HEK293T (cell line): ENCODE data around the gene WDPCP.

Experiments used
- CTCF ChIA-PET: fragments of 350-600 bp; formaldehyde crosslinking; extraction: SDS; loops from one replicate; lab custom pipeline; 2021; ENCODE audit warnings: antibody characterized with exemption, inconsistent platforms; lab: Yijun Ruan, JAX
- POLR2A ChIA-PET: fragments of 350-600 bp; formaldehyde crosslinking; extraction: SDS; loops from one replicate; lab custom pipeline; 2020; ENCODE audit warnings: antibody characterized with exemption, inconsistent platforms; lab: Yijun Ruan, JAX
- DNase-seq: peaks from one replicate; pipeline ENCODE4 v3.0.0; 2012; ENCODE audit warnings: mixed read lengths; ENCODE audit errors: extremely low spot score
- ARNT ChIP-seq: fragments of 450-650 bp; IDR thresholded peaks from 2 replicates; pipeline ENCODE4 v1.6.1; 2017; ENCODE audit warnings: mild to moderate bottlenecking
- BHLHE40 ChIP-seq: fragments of 450-650 bp; IDR thresholded peaks from 2 replicates; pipeline ENCODE4 v1.6.1; 2016; ENCODE audit warnings: mild to moderate bottlenecking, moderate library complexity, borderline replicate concordance
- CTBP1 ChIP-seq: fragments of 450-650 bp; IDR thresholded peaks from 2 replicates; pipeline ENCODE4 v1.6.1; 2016; ENCODE audit warnings: borderline replicate concordance
- ELF4 ChIP-seq: fragments of 450-650 bp; IDR thresholded peaks from 2 replicates; pipeline ENCODE4 v1.6.1; 2017; ENCODE audit warnings: antibody characterized with exemption
- FOXA1 ChIP-seq: fragments of 450-650 bp; IDR thresholded peaks from 2 replicates; pipeline ENCODE4 v1.6.1; 2016; ENCODE audit warnings: mild to moderate bottlenecking
- FOXK2 ChIP-seq: fragments of 450-650 bp; IDR thresholded peaks from 2 replicates; pipeline ENCODE4 v1.6.1; 2016; ENCODE audit warnings: mild to moderate bottlenecking
- FOXM1 ChIP-seq: fragments of 450-650 bp; IDR thresholded peaks from 2 replicates; pipeline ENCODE4 v1.6.1; 2017; ENCODE audit warnings: mild to moderate bottlenecking, borderline replicate concordance
- HDGF ChIP-seq: fragments of 450-650 bp; IDR thresholded peaks from 2 replicates; pipeline ENCODE4 v1.6.1; 2017; ENCODE audit warnings: antibody characterized with exemption, borderline replicate concordance
- L3MBTL2 ChIP-seq: fragments of 450-650 bp; conservative IDR thresholded peaks from 2 replicates; pipeline ENCODE4 v1.6.1; 2016; ENCODE audit warnings: mild to moderate bottlenecking
- LEF1 ChIP-seq: fragments of 450-650 bp; IDR thresholded peaks from 2 replicates; pipeline ENCODE4 v1.6.1; 2017; ENCODE audit warnings: mild to moderate bottlenecking, borderline replicate concordance
- NFRKB ChIP-seq: fragments of 450-650 bp; IDR thresholded peaks from 2 replicates; pipeline ENCODE4 v1.6.1; 2016; ENCODE audit warnings: mild to moderate bottlenecking, moderate library complexity
- PKNOX1 ChIP-seq: fragments of 450-650 bp; IDR thresholded peaks from 2 replicates; pipeline ENCODE4 v1.6.1; 2016
- SP1 ChIP-seq: fragments of 450-650 bp; IDR thresholded peaks from 2 replicates; pipeline ENCODE4 v1.6.1; 2017
- SUZ12 ChIP-seq: fragments of 450-650 bp; IDR thresholded peaks from 2 replicates; pipeline ENCODE4 v1.6.1; 2016; ENCODE audit warnings: mild to moderate bottlenecking
- TARDBP ChIP-seq: fragments of 450-650 bp; IDR thresholded peaks from 2 replicates; pipeline ENCODE4 v1.6.1; 2016
- ZNF384 ChIP-seq: fragments of 450-650 bp; IDR thresholded peaks from 2 replicates; pipeline ENCODE4 v1.6.1; 2016

The WDPCP gene

DNA sequence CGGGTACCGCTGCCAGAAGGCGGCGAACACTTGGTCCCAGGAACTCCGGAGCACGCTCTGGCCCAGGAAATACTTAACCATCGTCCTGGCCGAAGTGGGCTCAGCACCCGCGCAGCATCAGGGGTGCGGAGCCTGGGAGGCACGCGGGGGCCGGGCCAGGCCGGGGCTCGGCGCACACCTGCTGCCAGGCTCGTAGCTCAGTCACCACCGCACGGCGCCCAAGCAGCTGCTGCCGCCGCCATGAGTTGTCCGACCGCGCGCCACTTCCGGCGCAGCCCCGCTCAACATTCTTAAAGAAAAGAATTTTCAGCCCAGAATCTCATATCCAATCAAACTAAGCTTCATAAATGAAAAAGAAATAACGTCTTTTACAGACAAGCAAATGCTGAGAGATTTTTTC is 34.5 kb upstream of the WDPCP start:
- DNase-seq = no peak
- TF ChIP-seq PKNOX1 = no peak
- TF ChIP-seq FOXM1 = no peak
- TF ChIP-seq SUZ12 = no peak
- no peak for TF ChIP-seq ELF4
- TF ChIP-seq ZNF384 = no peak
- ChIA-PET CTCF (no interaction called here), POLR2A (no interaction called here)

DNA sequence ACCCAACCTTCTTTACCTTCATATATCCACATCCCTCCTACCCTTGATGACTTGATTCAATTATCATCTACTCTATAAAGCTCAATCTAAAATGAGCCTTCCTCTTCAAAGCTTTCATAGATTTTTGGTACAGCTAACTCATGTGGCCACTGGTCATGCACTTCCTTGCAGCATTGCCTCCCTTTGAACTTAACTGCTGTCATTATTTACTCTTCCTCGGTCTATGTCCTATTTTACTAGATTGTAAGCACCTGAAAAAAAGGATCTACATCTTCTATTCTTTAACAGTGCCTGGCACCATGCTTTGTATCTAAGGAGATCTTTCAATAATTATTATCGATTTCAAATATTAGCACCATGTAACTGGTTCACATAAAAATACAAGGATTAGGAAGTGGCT is 31.1 kb upstream of the WDPCP start:
- ChIA-PET CTCF (no interaction called here), POLR2A (no interaction called here)
- TF ChIP-seq BHLHE40 = no peak
- no peak for TF ChIP-seq PKNOX1
- TF ChIP-seq L3MBTL2 = no peak
- TF ChIP-seq TARDBP = no peak
- no peak for TF ChIP-seq FOXK2
- TF ChIP-seq FOXM1 = no peak
- TF ChIP-seq ARNT = no peak
- TF ChIP-seq HDGF = no peak
- no peak for TF ChIP-seq NFRKB
- no peak for TF ChIP-seq CTBP1
- TF ChIP-seq ZNF384 = no peak
- TF ChIP-seq FOXA1 = no peak
- TF ChIP-seq ELF4 = no peak
- TF ChIP-seq LEF1 = no peak
- DNase-seq = no peak

DNA sequence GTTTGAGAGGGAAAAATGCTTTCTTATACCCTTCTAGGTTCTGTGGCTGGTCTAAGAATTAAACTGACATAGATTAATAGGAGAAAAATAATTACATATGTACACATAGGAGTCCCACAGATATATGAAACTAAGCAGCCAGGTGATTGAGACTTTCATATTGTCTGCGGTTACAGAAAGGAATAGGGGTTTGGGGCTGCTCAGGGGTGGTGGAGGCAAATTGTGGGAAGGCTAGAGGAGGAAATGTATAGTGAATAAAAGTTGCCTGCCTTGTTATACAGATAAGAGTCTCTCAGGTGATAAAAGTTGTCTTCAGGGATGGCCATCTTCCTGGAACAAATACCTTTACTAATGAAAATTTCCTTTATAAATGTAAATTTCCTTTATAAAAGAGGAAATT is 29.1 kb upstream of the WDPCP start:
- ChIA-PET POLR2A (no interaction called here), CTCF (no interaction called here)
- TF ChIP-seq LEF1 (no peak), TARDBP (no peak), ELF4 (no peak), ZNF384 (no peak), NFRKB (no peak), FOXM1 (no peak)
- no peak for DNase-seq

GRCh38 chr2:63614983-63615945 is 27.0 kb upstream of the WDPCP start:
- CTCF ChIA-PET = no interaction called here
- TF ChIP-seq CTBP1 = no peak
- TF ChIP-seq LEF1 = no peak
- TF ChIP-seq FOXM1 = no peak
- POLR2A ChIA-PET = interaction anchor here (1.4 kb wide), 1 partner anchor 27 kb away, joined by 3 read pairs; the partner anchor contains the start of genes MDH1 and WDPCP
- DNase-seq = no peak

DNA sequence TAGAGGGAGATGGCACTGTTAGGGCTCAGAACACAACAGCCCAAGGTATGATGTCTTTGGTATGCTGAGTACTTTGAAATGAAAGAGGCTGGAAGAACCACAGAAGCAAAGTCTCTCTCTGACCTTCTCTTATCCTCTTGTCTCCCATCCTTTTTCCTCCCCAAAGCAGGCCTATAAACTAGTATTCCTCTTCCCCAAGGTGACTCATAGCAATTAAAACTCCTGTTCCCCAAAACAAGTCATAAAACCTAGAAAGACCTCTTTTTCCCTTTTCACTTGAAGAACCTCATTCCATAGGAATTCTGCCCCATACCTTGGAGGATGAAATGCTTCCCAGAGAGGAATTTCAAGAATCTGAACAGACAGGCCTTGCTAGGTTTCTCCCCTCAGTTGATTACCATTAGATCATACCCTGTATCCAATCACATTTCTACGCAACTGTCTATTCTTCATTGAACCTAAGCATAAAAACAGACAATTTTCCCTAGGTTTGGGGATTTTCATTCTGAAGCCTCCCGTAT is 26.2 kb upstream of the WDPCP start:
- no peak for DNase-seq
- TF ChIP-seq ZNF384 = no peak
- TF ChIP-seq ARNT = no peak
- no peak for TF ChIP-seq FOXA1
- TF ChIP-seq LEF1 = no peak
- no peak for TF ChIP-seq ELF4
- TF ChIP-seq BHLHE40 = no peak
- no peak for TF ChIP-seq PKNOX1
- no peak for TF ChIP-seq SP1
- no peak for TF ChIP-seq FOXM1
- no peak for TF ChIP-seq HDGF
- no peak for TF ChIP-seq FOXK2
- ChIA-PET POLR2A (no interaction called here), CTCF (no interaction called here)

GRCh38 chr2:63613391-63613901 is 25.2 kb upstream of the WDPCP start:
- TF ChIP-seq CTBP1 (no peak), HDGF (no peak), LEF1 (no peak), NFRKB (no peak)
- CTCF ChIA-PET = no interaction called here
- POLR2A ChIA-PET = no interaction called here
- DNase-seq = no peak
